Uterus (tissue), 4 donors: Measurements from ENCODE around the gene KCNQ1. TPM values are rescaled to one million over a fixed set of nuclear protein-coding genes. Genes with fewer than 3 reads are reported as not detected.

Experiments
- DNase-seq, 2 donors: peaks; one replicate each; pipeline ENCODE4 v3.0.0-alpha.2; 2019 to 2020
- H3K27ac ChIP-seq, 2 donors: fragments of 200-600 bp; sonication (generic); 1 replicate in 1 of 2; 2 replicates in 1 of 2; pipeline ENCODE4 v1.5.1; 2016 to 2018
- H3K27me3 ChIP-seq, 2 donors: fragments of 200-600 bp; sonication (generic); one replicate each; pipeline ENCODE4 v1.5.1; 2018 to 2019; ENCODE audit warnings: control low read depth in 1 of 2
- H3K36me3 ChIP-seq, 2 donors: fragments of 200-600 bp; sonication (generic); one replicate each; pipeline ENCODE4 v1.5.1; 2019; ENCODE audit warnings: control low read depth in 1 of 2
- H3K4me1 ChIP-seq, 2 donors: fragments of 200-600 bp; sonication (generic); one replicate each; pipeline ENCODE4 v1.5.1; 2018 to 2019; ENCODE audit warnings: control low read depth in 1 of 2
- H3K4me3 ChIP-seq, 2 donors: fragments of 200-600 bp; sonication (generic); 1 replicate in 1 of 2; 2 replicates in 1 of 2; pipeline ENCODE4 v1.5.1; 2018 to 2019; ENCODE audit warnings: mild to moderate bottlenecking in 1 of 2
- H3K9me3 ChIP-seq, 2 donors: fragments of 200-600 bp; sonication (generic); one replicate each; pipeline ENCODE4 v1.5.1; 2019; ENCODE audit warnings: control low read depth in 1 of 2
- CTCF ChIP-seq, 4 experiments: fragments of 200-600 bp in 2 of 4; fragments of 450-650 bp in 2 of 4; sonication (generic) in 2 of 4; IDR thresholded peaks; one replicate each; pipeline ENCODE4 v1.5.1; 2016 to 2019; ENCODE audit warnings: antibody characterized with exemption in 4 of 4, mild to moderate bottlenecking in 2 of 4, moderate library complexity in 1 of 4
- POLR2A ChIP-seq, 2 donors: fragments of 450-650 bp; IDR thresholded peaks; one replicate each; pipeline ENCODE4 v1.6.1; 2016; ENCODE audit warnings: antibody characterized with exemption in 2 of 2, mild to moderate bottlenecking in 1 of 2, moderate library complexity in 1 of 2
- intact Hi-C: fragments of 100-400 bp; cut with DNase I; formaldehyde crosslinking; loops from one replicate; pipeline ENCODE4 v1.15.1; 2023; ENCODE audit warnings: low total_unique reads
- total RNA-seq, 4 donors: library from RNA; depleted of rRNA in 3 of 4; stranded (reverse); fragments of >200 nt in 3 of 4; gene quantifications; one replicate each; pipeline versions ENCODE4 v1.1.0 to v1.2.4, GENCODE V29; 2014 to 2023
- donor health status: DM: yes; HTN: yes; CAD: no.

Gene KCNQ1
- total RNA-seq, 4 donors from 2014 or later = 2.6 to 10.4 (median 5.4) TPM

DNA sequence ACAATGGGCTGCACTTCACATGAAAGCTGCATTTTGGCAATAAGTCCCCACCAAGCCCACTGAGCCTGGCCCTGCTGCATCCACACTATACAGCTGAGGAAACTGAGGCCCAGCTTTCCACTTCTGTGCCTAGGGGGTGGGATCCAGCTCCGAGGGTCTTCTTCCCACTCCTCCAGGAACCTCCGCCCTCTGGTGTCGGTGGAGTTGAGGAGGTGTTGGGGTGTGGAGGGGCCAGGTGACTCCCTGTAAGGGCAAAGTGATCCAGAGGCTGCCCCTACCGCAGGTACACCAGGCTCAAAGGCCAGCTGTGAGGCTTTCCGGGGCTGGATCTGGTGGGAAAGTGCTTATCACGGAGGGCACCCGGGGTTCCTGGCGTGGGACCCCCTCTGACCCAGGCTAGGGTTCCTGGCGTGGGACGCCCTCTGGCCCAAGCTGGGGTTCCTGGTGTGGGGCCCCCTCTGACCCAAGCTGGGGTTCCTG is 125.0 kb downstream of the KCNQ1 start:
- intact Hi-C loops = no loop called here
- H3K9me3 ChIP-seq = no peaks in the 10 kb centered on the region
- no peak overlapping the region for H3K27ac ChIP-seq
- H3K27me3 ChIP-seq = no peaks in the 10 kb centered on the region
- no peaks in the 10 kb centered on the region for H3K4me1 ChIP-seq
- H3K36me3 ChIP-seq = no peaks in the 10 kb centered on the region
- no peak overlapping the region for H3K4me3 ChIP-seq
- TF ChIP-seq POLR2A (IDR thresholded peaks at IDR 0.05) (no peak), CTCF (IDR thresholded peaks at IDR 0.05) (no peak)
- no peak for DNase-seq

- Histone ChIP-seq H3K9me3 (no peaks in the 10 kb centered on the region), H3K27me3 (no peaks in the 10 kb centered on the region), H3K27ac (no peak overlapping the region), H3K36me3 (no peaks in the 10 kb centered on the region), H3K4me3 (no peak overlapping the region), H3K4me1 (no peaks in the 10 kb centered on the region)
- no peak for DNase-seq
- intact Hi-C loops = no loop called here
- TF ChIP-seq CTCF (IDR thresholded peaks at IDR 0.05) = no peak
Observed at GRCh38 chr11:2570211-2570811, 125.5 kb downstream of the KCNQ1 start.

DNA sequence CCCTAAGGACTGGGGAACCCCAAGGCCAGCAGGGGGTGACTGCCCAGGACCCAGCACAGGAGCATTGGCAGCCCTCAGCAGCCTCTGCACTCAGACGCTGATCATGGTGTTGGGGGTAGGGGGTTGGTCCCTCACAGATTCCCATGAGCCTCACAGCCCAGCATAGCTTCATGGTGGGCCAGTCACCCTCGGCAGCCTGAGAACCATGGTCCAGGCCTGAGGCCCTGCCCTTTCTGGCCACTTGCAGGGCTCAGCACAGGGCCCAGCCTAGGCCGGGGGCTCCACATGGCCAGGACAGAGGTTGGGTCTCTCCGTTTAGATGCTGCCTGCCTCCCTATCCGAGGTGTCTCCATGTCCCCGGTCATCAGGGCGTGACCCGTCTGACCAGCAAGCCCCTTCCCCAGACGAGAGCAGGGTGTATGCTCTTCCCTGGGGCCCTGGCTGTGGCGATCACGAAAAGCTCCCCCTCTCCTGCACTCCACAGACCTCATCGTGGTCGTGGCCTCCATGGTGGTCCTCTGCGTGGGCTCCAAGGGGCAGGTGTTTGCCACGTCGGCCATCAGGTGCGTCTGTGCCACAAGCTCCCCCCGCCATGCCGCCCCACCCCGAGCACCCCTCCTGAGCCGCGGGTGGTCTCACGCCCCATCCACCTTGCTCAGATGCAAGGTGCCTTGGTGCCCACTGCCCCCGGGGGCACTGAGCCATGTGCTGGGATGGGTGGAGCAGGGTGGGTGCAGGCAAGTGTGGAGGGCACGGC is 126.2 kb downstream of the KCNQ1 start:
- no peak overlapping the region for H3K4me3 ChIP-seq
- no peaks in the 10 kb centered on the region for H3K9me3 ChIP-seq
- no peak overlapping the region for H3K27ac ChIP-seq
- no peak for DNase-seq
- no peaks in the 10 kb centered on the region for H3K27me3 ChIP-seq
- TF ChIP-seq CTCF (IDR thresholded peaks at IDR 0.05) = no peak
- TF ChIP-seq POLR2A (IDR thresholded peaks at IDR 0.05) = no peak
- intact Hi-C loops = no loop called here
- H3K4me1 ChIP-seq = no peaks in the 10 kb centered on the region
- H3K36me3 ChIP-seq = no peaks in the 10 kb centered on the region

DNA sequence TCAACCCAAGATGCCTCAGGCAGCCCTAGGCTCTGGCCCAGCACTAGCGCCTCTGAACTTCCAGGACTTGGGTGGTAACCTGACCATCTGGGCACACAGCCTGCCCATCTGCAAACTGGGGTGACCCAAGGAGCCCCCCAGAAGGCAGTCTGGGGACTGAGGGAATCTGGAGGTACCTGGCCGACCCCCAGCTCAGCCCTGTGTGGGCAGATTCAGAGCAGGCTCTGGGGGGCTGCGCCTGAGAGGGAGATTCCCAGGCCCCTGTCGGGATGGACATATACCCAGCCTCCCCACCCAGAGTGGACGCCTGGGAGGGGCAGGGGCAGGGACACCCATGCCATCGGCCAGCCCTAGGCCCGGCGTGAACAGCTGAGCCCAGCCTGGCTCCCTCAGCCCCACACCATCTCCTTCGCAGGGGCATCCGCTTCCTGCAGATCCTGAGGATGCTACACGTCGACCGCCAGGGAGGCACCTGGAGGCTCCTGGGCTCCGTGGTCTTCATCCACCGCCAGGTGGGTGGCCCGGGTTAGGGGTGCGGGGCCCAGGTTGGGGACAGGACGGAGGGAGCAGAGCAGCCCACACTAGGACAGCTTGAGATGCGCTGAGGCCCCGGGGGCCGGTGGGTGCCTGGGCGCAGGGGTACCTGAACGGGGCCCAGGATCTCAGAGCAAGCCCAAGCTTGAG is 126.9 kb downstream of the KCNQ1 start:
- TF ChIP-seq CTCF (IDR thresholded peaks at IDR 0.05) = no peak
- TF ChIP-seq POLR2A (IDR thresholded peaks at IDR 0.05) = no peak
- DNase-seq = no peak
- intact Hi-C loops = no loop called here
- Histone ChIP-seq H3K9me3 (no peaks in the 10 kb centered on the region), H3K36me3 (no peaks in the 10 kb centered on the region), H3K4me1 (no peaks in the 10 kb centered on the region), H3K27ac (no peak overlapping the region), H3K4me3 (no peak overlapping the region), H3K27me3 (no peaks in the 10 kb centered on the region)
